ENCODE measurements around the gene USP47. TPM values are rescaled to one million over a fixed set of nuclear protein-coding genes. Genes with fewer than 3 reads are reported as not detected.

Gene USP47
- total RNA-seq, 1 experiment from 2014 or later = 50.4 TPM

GRCh38 chr11:11864332-11864731 is 22.6 kb downstream of the USP47 start:
- Histone ChIP-seq H3K9me3 (no peaks in the 10 kb centered on the region), H3K27me3 (replicated peaks; ENCODE audit: control insufficient read depth, insufficient read depth, low read length) (no peaks in the 10 kb centered on the region), H3K36me3 (ENCODE audit: control insufficient read depth, insufficient read depth, low read length) (no peaks in the 10 kb centered on the region), H3K4me1 (no peaks in the 10 kb centered on the region), H3K4me3 (ENCODE audit: low read depth, low read length) (no peak overlapping the region)
- DNase-seq = no peak
- Mint-ChIP-seq H3K36me3 (ENCODE audit: insufficient read depth, unreplicated experiment) (no peaks in the 10 kb centered on the region), H3K4me3 (ENCODE audit: unreplicated experiment) (no peak overlapping the region), H3K4me1 (ENCODE audit: low read depth, unreplicated experiment) (peaks cover 16% of the 10 kb centered on the region), H3K27ac (ENCODE audit: unreplicated experiment) (no peak overlapping the region), H3K27me3 (ENCODE audit: insufficient read depth, unreplicated experiment) (no peaks in the 10 kb centered on the region), H3K9me3 (ENCODE audit: unreplicated experiment) (peaks cover 7% of the 10 kb centered on the region)
- BruUV-seq (replicated peaks) = no TSS peak
- TF ChIP-seq, protein P1, sequence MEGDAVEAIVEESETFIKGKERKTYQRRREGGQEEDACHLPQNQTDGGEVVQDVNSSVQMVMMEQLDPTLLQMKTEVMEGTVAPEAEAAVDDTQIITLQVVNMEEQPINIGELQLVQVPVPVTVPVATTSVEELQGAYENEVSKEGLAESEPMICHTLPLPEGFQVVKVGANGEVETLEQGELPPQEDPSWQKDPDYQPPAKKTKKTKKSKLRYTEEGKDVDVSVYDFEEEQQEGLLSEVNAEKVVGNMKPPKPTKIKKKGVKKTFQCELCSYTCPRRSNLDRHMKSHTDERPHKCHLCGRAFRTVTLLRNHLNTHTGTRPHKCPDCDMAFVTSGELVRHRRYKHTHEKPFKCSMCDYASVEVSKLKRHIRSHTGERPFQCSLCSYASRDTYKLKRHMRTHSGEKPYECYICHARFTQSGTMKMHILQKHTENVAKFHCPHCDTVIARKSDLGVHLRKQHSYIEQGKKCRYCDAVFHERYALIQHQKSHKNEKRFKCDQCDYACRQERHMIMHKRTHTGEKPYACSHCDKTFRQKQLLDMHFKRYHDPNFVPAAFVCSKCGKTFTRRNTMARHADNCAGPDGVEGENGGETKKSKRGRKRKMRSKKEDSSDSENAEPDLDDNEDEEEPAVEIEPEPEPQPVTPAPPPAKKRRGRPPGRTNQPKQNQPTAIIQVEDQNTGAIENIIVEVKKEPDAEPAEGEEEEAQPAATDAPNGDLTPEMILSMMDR (IDR thresholded peaks at IDR 0.05; ENCODE audit: insufficient read depth in 1 of 2, low read depth in 1 of 2, low read length in 1 of 2, severe bottlenecking in 1 of 2, unreplicated experiment in 1 of 2) = no peak
- intact Hi-C loops (cut with micrococcal nuclease; ENCODE audit: unreplicated experiment) = no loop called here
- ChIA-PET CTCF (no interaction called here), POLR2A (no interaction called here)

DNA sequence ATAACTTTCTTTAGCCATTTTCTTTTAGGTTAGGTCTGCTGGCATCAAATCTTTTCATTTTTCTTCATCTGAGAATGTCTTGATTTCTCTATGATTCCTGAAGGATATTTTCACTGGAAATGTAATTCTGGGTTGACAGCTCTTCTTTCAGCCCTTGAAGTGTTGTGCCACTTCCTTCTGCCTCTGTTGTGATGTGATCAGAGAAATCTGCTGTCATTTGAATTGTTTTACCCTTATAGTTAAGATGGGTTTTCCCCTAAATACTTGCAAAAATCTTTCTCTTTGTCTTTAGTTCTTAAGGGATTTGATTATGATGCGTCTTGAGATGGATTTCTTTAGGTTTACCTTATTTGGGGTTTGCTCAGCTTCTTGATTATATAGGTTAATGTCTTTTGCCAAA is 23.0 kb downstream of the USP47 start:
- no TSS peak for BruUV-seq (replicated peaks)
- no peaks in the 10 kb centered on the region for H3K36me3 ChIP-seq (ENCODE audit: control insufficient read depth, insufficient read depth, low read length)
- ChIA-PET POLR2A (no interaction called here), CTCF (no interaction called here)
- no peaks in the 10 kb centered on the region for H3K9me3 ChIP-seq
- H3K36me3 Mint-ChIP-seq (ENCODE audit: insufficient read depth, unreplicated experiment) = no peaks in the 10 kb centered on the region
- peaks cover 16% of the 10 kb centered on the region for H3K4me1 Mint-ChIP-seq (ENCODE audit: low read depth, unreplicated experiment)
- peaks cover 7% of the 10 kb centered on the region for H3K9me3 Mint-ChIP-seq (ENCODE audit: unreplicated experiment)
- no peak overlapping the region for H3K27ac Mint-ChIP-seq (ENCODE audit: unreplicated experiment)
- H3K27me3 ChIP-seq (replicated peaks; ENCODE audit: control insufficient read depth, insufficient read depth, low read length) = no peaks in the 10 kb centered on the region
- TF ChIP-seq, protein P1 (IDR thresholded peaks at IDR 0.05; ENCODE audit: insufficient read depth in 1 of 2, low read depth in 1 of 2, low read length in 1 of 2, severe bottlenecking in 1 of 2, unreplicated experiment in 1 of 2) = no peak
- H3K27me3 Mint-ChIP-seq (ENCODE audit: insufficient read depth, unreplicated experiment) = no peaks in the 10 kb centered on the region
- no peak for DNase-seq
- intact Hi-C loops (cut with micrococcal nuclease; ENCODE audit: unreplicated experiment) = no loop called here
- H3K4me3 ChIP-seq (ENCODE audit: low read depth, low read length) = no peak overlapping the region
- no peak overlapping the region for H3K4me3 Mint-ChIP-seq (ENCODE audit: unreplicated experiment)
- no peaks in the 10 kb centered on the region for H3K4me1 ChIP-seq

GRCh38 chr11:11865449-11865848 is 23.7 kb downstream of the USP47 start:
- H3K27me3 ChIP-seq (replicated peaks; ENCODE audit: control insufficient read depth, insufficient read depth, low read length) = no peaks in the 10 kb centered on the region
- TF ChIP-seq, protein P1 (IDR thresholded peaks at IDR 0.05; ENCODE audit: insufficient read depth in 1 of 2, low read depth in 1 of 2, low read length in 1 of 2, severe bottlenecking in 1 of 2, unreplicated experiment in 1 of 2) = no peak
- ChIA-PET CTCF (no interaction called here), POLR2A (no interaction called here)
- BruUV-seq (replicated peaks) = no TSS peak
- Mint-ChIP-seq H3K36me3 (ENCODE audit: insufficient read depth, unreplicated experiment) (no peaks in the 10 kb centered on the region), H3K4me1 (ENCODE audit: low read depth, unreplicated experiment) (peaks cover 20% of the 10 kb centered on the region), H3K4me3 (ENCODE audit: unreplicated experiment) (no peak overlapping the region), H3K27ac (ENCODE audit: unreplicated experiment) (no peak overlapping the region), H3K9me3 (ENCODE audit: unreplicated experiment) (peaks cover 7% of the 10 kb centered on the region), H3K27me3 (ENCODE audit: insufficient read depth, unreplicated experiment) (no peaks in the 10 kb centered on the region)
- DNase-seq = no peak
- no peaks in the 10 kb centered on the region for H3K9me3 ChIP-seq
- no peaks in the 10 kb centered on the region for H3K36me3 ChIP-seq (ENCODE audit: control insufficient read depth, insufficient read depth, low read length)
- intact Hi-C loops (cut with micrococcal nuclease; ENCODE audit: unreplicated experiment) = no loop called here
- H3K4me3 ChIP-seq (ENCODE audit: low read depth, low read length) = no peak overlapping the region
- H3K4me1 ChIP-seq = peaks cover 4% of the 10 kb centered on the region
